ENCODE data around the gene CBLB. TPM values are rescaled to one million over a fixed set of nuclear protein-coding genes. Genes with fewer than 3 reads are reported as not detected.

CBLB gene
- total and polyA plus RNA-seq, 3 experiments from 2014 or later, result 67.7 to 113 (median 112) TPM

GRCh38 chr3:105634708-105635107, 234.1 kb downstream of the CBLB start:
- no peaks in the 10 kb centered on the region for H3K27me3 ChIP-seq (ENCODE audit: insufficient read depth, low read length, poor library complexity, severe bottlenecking)
- Mint-ChIP-seq H3K27ac (no peak overlapping the region), H3K27me3 (no peaks in the 10 kb centered on the region), H3K36me3 (no peaks in the 10 kb centered on the region), H3K4me1 (no peaks in the 10 kb centered on the region), H3K9me3 (no peaks in the 10 kb centered on the region), H3K4me3 (no peak overlapping the region)
- ChIA-PET CTCF (no interaction called here), POLR2A (no interaction called here)
- no peak overlapping the region for H3K27ac ChIP-seq (ENCODE audit: low read depth, low read length)
- H3K9me3 ChIP-seq (ENCODE audit: low read length), result no peaks in the 10 kb centered on the region
- DNase-seq, result no peak
- no peaks in the 10 kb centered on the region for H3K36me3 ChIP-seq (ENCODE audit: insufficient read depth, low read length)
- no peak overlapping the region for H3K4me3 ChIP-seq (ENCODE audit: low read length)
- no peaks in the 10 kb centered on the region for H3K4me1 ChIP-seq (ENCODE audit: insufficient read depth, low read length)

- Mint-ChIP-seq H3K36me3 (no peaks in the 10 kb centered on the region), H3K4me3 (no peak overlapping the region), H3K9me3 (peaks cover 0 to 4% (median 0%) of the 10 kb centered on the region in 5 donors), H3K4me1 (no peaks in the 10 kb centered on the region), H3K27ac (no peak overlapping the region), H3K27me3 (no peaks in the 10 kb centered on the region)
- no peak for DNase-seq
- ChIA-PET POLR2A (no interaction called here), CTCF (no interaction called here)
- no peak overlapping the region for H3K4me3 ChIP-seq (ENCODE audit: low read length)
- H3K9me3 ChIP-seq (ENCODE audit: low read length), result no peaks in the 10 kb centered on the region
- H3K27ac ChIP-seq (ENCODE audit: low read depth, low read length), result no peak overlapping the region
- no peaks in the 10 kb centered on the region for H3K27me3 ChIP-seq (ENCODE audit: insufficient read depth, low read length, poor library complexity, severe bottlenecking)
- H3K36me3 ChIP-seq (ENCODE audit: insufficient read depth, low read length), result no peaks in the 10 kb centered on the region
- no peaks in the 10 kb centered on the region for H3K4me1 ChIP-seq (ENCODE audit: insufficient read depth, low read length)
Observed at GRCh38 chr3:105629718-105630117, 239.1 kb downstream of the CBLB start.

GRCh38 chr3:105626739-105627138, 242.1 kb downstream of the CBLB start:
- Histone ChIP-seq H3K4me3 (ENCODE audit: low read length) (no peak overlapping the region), H3K9me3 (ENCODE audit: low read length) (no peaks in the 10 kb centered on the region), H3K36me3 (ENCODE audit: insufficient read depth, low read length) (no peaks in the 10 kb centered on the region), H3K27me3 (ENCODE audit: insufficient read depth, low read length, poor library complexity, severe bottlenecking) (no peaks in the 10 kb centered on the region), H3K27ac (ENCODE audit: low read depth, low read length) (no peak overlapping the region), H3K4me1 (ENCODE audit: insufficient read depth, low read length) (no peaks in the 10 kb centered on the region)
- CTCF ChIA-PET, result no interaction called here
- POLR2A ChIA-PET, result no interaction called here
- no peaks in the 10 kb centered on the region for H3K36me3 Mint-ChIP-seq
- no peak overlapping the region for H3K4me3 Mint-ChIP-seq
- H3K9me3 Mint-ChIP-seq, result peaks cover 0 to 4% (median 0%) of the 10 kb centered on the region in 5 donors
- no peaks in the 10 kb centered on the region for H3K27me3 Mint-ChIP-seq
- no peak for DNase-seq
- no peak overlapping the region for H3K27ac Mint-ChIP-seq
- H3K4me1 Mint-ChIP-seq, result no peaks in the 10 kb centered on the region

- no peak for DNase-seq
- no peaks in the 10 kb centered on the region for H3K4me1 ChIP-seq (ENCODE audit: insufficient read depth, low read length)
- ChIA-PET POLR2A (no interaction called here), CTCF (no interaction called here)
- H3K9me3 ChIP-seq (ENCODE audit: low read length), result no peaks in the 10 kb centered on the region
- Mint-ChIP-seq H3K9me3 (peaks cover 0 to 4% (median 0%) of the 10 kb centered on the region in 5 donors), H3K4me3 (no peak overlapping the region), H3K36me3 (no peaks in the 10 kb centered on the region), H3K27me3 (no peaks in the 10 kb centered on the region), H3K27ac (no peak overlapping the region), H3K4me1 (no peaks in the 10 kb centered on the region)
- no peak overlapping the region for H3K4me3 ChIP-seq (ENCODE audit: low read length)
- H3K27me3 ChIP-seq (ENCODE audit: insufficient read depth, low read length, poor library complexity, severe bottlenecking), result no peaks in the 10 kb centered on the region
- H3K27ac ChIP-seq (ENCODE audit: low read depth, low read length), result no peak overlapping the region
- no peaks in the 10 kb centered on the region for H3K36me3 ChIP-seq (ENCODE audit: insufficient read depth, low read length)
Observed at GRCh38 chr3:105622169-105622568, 246.6 kb downstream of the CBLB start.

- no peaks in the 10 kb centered on the region for H3K4me1 ChIP-seq (ENCODE audit: insufficient read depth, low read length)
- no peaks in the 10 kb centered on the region for H3K36me3 ChIP-seq (ENCODE audit: insufficient read depth, low read length)
- no peak overlapping the region for H3K4me3 ChIP-seq (ENCODE audit: low read length)
- no peaks in the 10 kb centered on the region for H3K4me1 Mint-ChIP-seq
- no peak for DNase-seq
- no peaks in the 10 kb centered on the region for H3K9me3 ChIP-seq (ENCODE audit: low read length)
- CTCF ChIA-PET, result no interaction called here
- H3K4me3 Mint-ChIP-seq, result no peak overlapping the region
- H3K27ac ChIP-seq (ENCODE audit: low read depth, low read length), result no peak overlapping the region
- peaks cover under 1 to 2% of the 10 kb centered on the region in 2 donors for H3K27me3 Mint-ChIP-seq
- no peak overlapping the region for H3K27ac Mint-ChIP-seq
- POLR2A ChIA-PET, result no interaction called here
- H3K36me3 Mint-ChIP-seq, result no peaks in the 10 kb centered on the region
- H3K9me3 Mint-ChIP-seq, result no peaks in the 10 kb centered on the region
- no peaks in the 10 kb centered on the region for H3K27me3 ChIP-seq (ENCODE audit: insufficient read depth, low read length, poor library complexity, severe bottlenecking)
Observed at GRCh38 chr3:105620236-105620635, 248.6 kb downstream of the CBLB start.

DNA sequence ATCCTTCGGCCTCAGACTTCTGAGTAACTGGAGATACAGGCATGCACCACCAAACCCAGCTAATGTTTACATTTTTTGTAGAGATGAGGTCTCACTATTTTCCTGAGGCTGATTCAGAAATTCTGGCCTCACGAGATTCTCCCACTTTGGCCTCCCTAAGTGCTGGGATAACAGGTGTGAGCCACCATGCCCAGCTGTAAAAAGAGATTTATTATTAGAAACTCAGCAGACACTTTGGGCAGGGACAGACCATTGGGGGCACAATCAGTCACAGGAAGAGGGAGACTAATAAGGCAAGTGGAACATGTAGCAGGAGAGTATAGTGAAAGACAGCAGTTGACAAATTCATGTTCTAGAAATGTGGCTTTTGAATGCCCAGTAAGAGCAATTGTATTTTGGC, 249.2 kb downstream of the CBLB start:
- no peaks in the 10 kb centered on the region for H3K4me1 ChIP-seq (ENCODE audit: insufficient read depth, low read length)
- no peak for DNase-seq
- no peaks in the 10 kb centered on the region for H3K4me1 Mint-ChIP-seq
- no peak overlapping the region for H3K27ac ChIP-seq (ENCODE audit: low read depth, low read length)
- H3K4me3 ChIP-seq (ENCODE audit: low read length), result no peak overlapping the region
- H3K36me3 Mint-ChIP-seq, result no peaks in the 10 kb centered on the region
- no peaks in the 10 kb centered on the region for H3K9me3 ChIP-seq (ENCODE audit: low read length)
- peaks cover 2 to 5% of the 10 kb centered on the region in 2 donors for H3K27me3 Mint-ChIP-seq
- no peaks in the 10 kb centered on the region for H3K27me3 ChIP-seq (ENCODE audit: insufficient read depth, low read length, poor library complexity, severe bottlenecking)
- H3K27ac Mint-ChIP-seq, result no peak overlapping the region
- no peaks in the 10 kb centered on the region for H3K9me3 Mint-ChIP-seq
- no peaks in the 10 kb centered on the region for H3K36me3 ChIP-seq (ENCODE audit: insufficient read depth, low read length)
- H3K4me3 Mint-ChIP-seq, result no peak overlapping the region
- CTCF ChIA-PET, result no interaction called here
- POLR2A ChIA-PET, result no interaction called here

GRCh38 chr3:105618556-105618955, 250.3 kb downstream of the CBLB start:
- ChIA-PET POLR2A (no interaction called here), CTCF (no interaction called here)
- no peaks in the 10 kb centered on the region for H3K36me3 ChIP-seq (ENCODE audit: insufficient read depth, low read length)
- Mint-ChIP-seq H3K4me3 (no peak overlapping the region), H3K4me1 (no peaks in the 10 kb centered on the region), H3K27me3 (peaks cover 2 to 5% of the 10 kb centered on the region in 2 donors), H3K27ac (peak overlapping the region in 1 of 8 donors; percentile 13), H3K9me3 (no peaks in the 10 kb centered on the region), H3K36me3 (no peaks in the 10 kb centered on the region)
- no peaks in the 10 kb centered on the region for H3K4me1 ChIP-seq (ENCODE audit: insufficient read depth, low read length)
- H3K27me3 ChIP-seq (ENCODE audit: insufficient read depth, low read length, poor library complexity, severe bottlenecking), result no peaks in the 10 kb centered on the region
- H3K4me3 ChIP-seq (ENCODE audit: low read length), result no peak overlapping the region
- no peak overlapping the region for H3K27ac ChIP-seq (ENCODE audit: low read depth, low read length)
- DNase-seq, result no peak
- H3K9me3 ChIP-seq (ENCODE audit: low read length), result no peaks in the 10 kb centered on the region

DNA sequence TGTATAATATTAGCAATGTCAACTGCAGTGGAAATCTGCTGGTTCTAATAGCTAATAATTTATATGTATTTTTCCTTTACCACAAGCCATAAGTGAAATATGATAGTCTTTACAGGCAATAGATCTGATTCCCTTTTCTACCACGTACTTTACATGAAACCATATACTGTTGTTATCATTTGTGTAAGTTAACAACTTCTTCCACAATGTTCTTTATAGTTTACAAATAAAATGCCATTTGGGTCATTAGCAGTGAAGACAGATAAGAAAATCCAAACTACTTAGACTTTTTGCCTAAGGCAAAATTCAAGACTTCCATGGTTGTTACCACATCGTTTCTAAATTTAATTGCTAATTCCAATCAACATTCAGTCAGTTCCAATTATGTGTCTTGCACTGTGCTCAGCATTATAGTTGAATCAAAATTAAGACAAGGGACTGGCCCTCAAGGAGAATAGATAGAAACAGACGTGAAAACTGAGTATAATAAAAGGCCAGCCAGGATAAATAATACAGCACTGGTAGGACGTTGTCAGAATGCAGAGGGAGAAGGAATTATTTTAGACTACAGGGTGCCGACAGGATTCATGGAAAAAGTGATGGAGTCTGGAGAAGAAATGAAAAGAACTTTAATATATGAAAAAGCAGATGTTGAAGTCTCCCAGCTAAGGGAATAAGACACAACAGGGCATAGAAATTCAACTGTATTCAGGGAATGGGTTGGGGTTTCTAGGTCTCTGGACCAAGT, 252.3 kb downstream of the CBLB start:
- H3K27me3 Mint-ChIP-seq, result peaks cover 2 to 5% of the 10 kb centered on the region in 2 donors
- Histone ChIP-seq H3K27me3 (ENCODE audit: insufficient read depth, low read length, poor library complexity, severe bottlenecking) (no peaks in the 10 kb centered on the region), H3K9me3 (ENCODE audit: low read length) (no peaks in the 10 kb centered on the region), H3K36me3 (ENCODE audit: insufficient read depth, low read length) (no peaks in the 10 kb centered on the region), H3K4me1 (ENCODE audit: insufficient read depth, low read length) (no peaks in the 10 kb centered on the region), H3K27ac (ENCODE audit: low read depth, low read length) (no peak overlapping the region), H3K4me3 (ENCODE audit: low read length) (no peak overlapping the region)
- no peak overlapping the region for H3K4me3 Mint-ChIP-seq
- DNase-seq, result no peak
- H3K36me3 Mint-ChIP-seq, result no peaks in the 10 kb centered on the region
- no peaks in the 10 kb centered on the region for H3K9me3 Mint-ChIP-seq
- H3K27ac Mint-ChIP-seq, result no peak overlapping the region
- POLR2A ChIA-PET, result no interaction called here
- no peaks in the 10 kb centered on the region for H3K4me1 Mint-ChIP-seq
- CTCF ChIA-PET, result no interaction called here
